Ectodermal cell (in vitro differentiated cells): ENCODE results near the gene CNDP2.
"Not testable (repeated sequence)": the region's sequence is repeated elsewhere in the genome, so short reads cannot be mapped to it uniquely, and the experiment has no call there.

Experiments used
- H3K27ac ChIP-seq: 2 replicates; pipeline ENCODE4 v1.7.0; 2013; ENCODE audit warnings: mild to moderate bottlenecking, low read depth, low read length; ENCODE audit not compliant: insufficient read depth, poor library complexity, severe bottlenecking
- H3K27me3 ChIP-seq: 2 replicates; pipeline ENCODE4 v1.7.0; 2013; ENCODE audit warnings: mild to moderate bottlenecking, low read length; ENCODE audit not compliant: insufficient read depth, control insufficient read depth, poor library complexity, severe bottlenecking
- H3K36me3 ChIP-seq: one replicate; pipeline ENCODE4 v1.7.0; 2013; ENCODE audit warnings: low read length; ENCODE audit not compliant: control insufficient read depth, insufficient read depth
- H3K4me1 ChIP-seq: one replicate; pipeline ENCODE4 v1.7.0; 2013; ENCODE audit warnings: low read length; ENCODE audit not compliant: control insufficient read depth, insufficient read depth
- H3K4me3 ChIP-seq: 2 replicates; pipeline ENCODE4 v1.7.0; 2013; ENCODE audit warnings: low read depth, low read length, control low read depth; ENCODE audit not compliant: insufficient read depth
- H3K9me3 ChIP-seq: 2 replicates; pipeline ENCODE4 v1.7.0; 2013; ENCODE audit warnings: mild to moderate bottlenecking, low read length, moderate library complexity; ENCODE audit not compliant: control insufficient read depth
- WGBS, 2 experiments: methylation state at CpG; one replicate each; pipeline ENCODE4 v1.1.7; 2013; ENCODE audit warnings: missing lambda C conversion rate in 2 of 2; 5-methylcytosine and 5-hydroxymethylcytosine counted together

The CNDP2 gene

GRCh38 chr18:74549591-74550104, 53.5 kb downstream of the CNDP2 start:
- Histone ChIP-seq H3K27ac (no peak overlapping the region), H3K4me3 (no peak overlapping the region), H3K36me3 (no peaks in the 10 kb centered on the region), H3K9me3 (peaks cover 4% of the 10 kb centered on the region), H3K4me1 (no peaks in the 10 kb centered on the region), H3K27me3 (no peaks in the 10 kb centered on the region)
- 93% methylated on average over 1 of the region's 1 CpG for WGBS, 2 experiments

GRCh38 chr18:74550886-74551285, 54.7 kb downstream of the CNDP2 start:
- Histone ChIP-seq H3K36me3 (no peaks in the 10 kb centered on the region), H3K4me3 (no peak overlapping the region), H3K27ac (no peak overlapping the region), H3K27me3 (no peaks in the 10 kb centered on the region), H3K4me1 (no peaks in the 10 kb centered on the region), H3K9me3 (peaks cover 4% of the 10 kb centered on the region)
- 97 to 99% methylated on average over 6 of the region's 6 CpGs for WGBS, 2 experiments

GRCh38 chr18:74551452-74551851, 55.3 kb downstream of the CNDP2 start:
- Histone ChIP-seq H3K36me3 (no peaks in the 10 kb centered on the region), H3K4me1 (no peaks in the 10 kb centered on the region), H3K27me3 (no peaks in the 10 kb centered on the region), H3K4me3 (no peak overlapping the region), H3K9me3 (peaks cover 4% of the 10 kb centered on the region), H3K27ac (no peak overlapping the region)
- WGBS, 2 experiments, result 34 to 42% methylated on average over 3 of the region's 3 CpGs

- Histone ChIP-seq H3K27me3 (no peaks in the 10 kb centered on the region), H3K4me3 (no peak overlapping the region), H3K36me3 (no peaks in the 10 kb centered on the region), H3K9me3 (peaks cover 4% of the 10 kb centered on the region), H3K27ac (no peak overlapping the region), H3K4me1 (no peaks in the 10 kb centered on the region)
- WGBS, 2 experiments, result 40 to 48% methylated on average over 5 of the region's 5 CpGs
Measured at GRCh38 chr18:74551936-74552555, 55.9 kb downstream of the CNDP2 start.

- H3K4me1 ChIP-seq, result no peaks in the 10 kb centered on the region
- no peak overlapping the region for H3K4me3 ChIP-seq
- 95% methylated on average over 11 of the region's 11 CpGs for WGBS, 2 experiments
- H3K27me3 ChIP-seq, result no peaks in the 10 kb centered on the region
- H3K36me3 ChIP-seq, result no peaks in the 10 kb centered on the region
- no peak overlapping the region for H3K27ac ChIP-seq
- H3K9me3 ChIP-seq, result no peaks in the 10 kb centered on the region
Measured at GRCh38 chr18:74556126-74556525, 60.0 kb downstream of the CNDP2 start.

GRCh38 chr18:74558096-74558495, 61.9 kb downstream of the CNDP2 start:
- Histone ChIP-seq H3K9me3 (no peaks in the 10 kb centered on the region), H3K36me3 (no peaks in the 10 kb centered on the region), H3K27ac (no peak overlapping the region), H3K4me3 (no peak overlapping the region), H3K27me3 (no peaks in the 10 kb centered on the region), H3K4me1 (no peaks in the 10 kb centered on the region)
- 77 to 89% methylated on average over 4 of the region's 4 CpGs for WGBS, 2 experiments

GRCh38 chr18:74562131-74562730, 66.1 kb downstream of the CNDP2 start:
- H3K36me3 ChIP-seq, result no peaks in the 10 kb centered on the region
- no peaks in the 10 kb centered on the region for H3K4me1 ChIP-seq
- H3K4me3 ChIP-seq, result no peak overlapping the region
- peaks cover 3% of the 10 kb centered on the region for H3K9me3 ChIP-seq
- WGBS, 2 experiments, result 91 to 93% methylated on average over 4 of the region's 4 CpGs
- no peak overlapping the region for H3K27ac ChIP-seq
- no peaks in the 10 kb centered on the region for H3K27me3 ChIP-seq

- WGBS, 2 experiments, result 92 to 97% methylated on average over 4 of the region's 4 CpGs
- Histone ChIP-seq H3K9me3 (peaks cover 3% of the 10 kb centered on the region), H3K4me3 (no peak overlapping the region), H3K27ac (no peak overlapping the region), H3K4me1 (no peaks in the 10 kb centered on the region), H3K36me3 (no peaks in the 10 kb centered on the region), H3K27me3 (no peaks in the 10 kb centered on the region)
Measured at GRCh38 chr18:74562775-74563174, 66.6 kb downstream of the CNDP2 start.

- H3K9me3 ChIP-seq, result peaks cover 3% of the 10 kb centered on the region
- no peak overlapping the region for H3K27ac ChIP-seq
- H3K36me3 ChIP-seq, result no peaks in the 10 kb centered on the region
- 98 to 99% methylated on average over 3 of the region's 3 CpGs for WGBS, 2 experiments
- H3K27me3 ChIP-seq, result no peaks in the 10 kb centered on the region
- no peaks in the 10 kb centered on the region for H3K4me1 ChIP-seq
- no peak overlapping the region for H3K4me3 ChIP-seq
Measured at GRCh38 chr18:74563999-74564398, 67.8 kb downstream of the CNDP2 start.

GRCh38 chr18:74565164-74565563, 69.0 kb downstream of the CNDP2 start:
- H3K4me1 ChIP-seq, H3K27ac ChIP-seq, H3K4me3 ChIP-seq, H3K36me3 ChIP-seq, H3K27me3 ChIP-seq, H3K9me3 ChIP-seq: not testable (repeated sequence)
- WGBS, 2 experiments, result 92 to 97% methylated on average over 1 of the region's 1 CpG
